Natural killer cell (primary cell): ENCODE data around the gene GRIN2A. TPM values are rescaled to one million over a fixed set of nuclear protein-coding genes. Genes with fewer than 3 reads are reported as not detected.

Experiments
- ATAC-seq, 3 donors: fragments of 150-1000 bp in 2 of 3; fragments of 200-7000 bp in 1 of 3; cut with Tn5 transposase; 1 replicate in 1 of 3; 2 replicates in 2 of 3; pipeline ENCODE4 v1.10.0; 2021; ENCODE audit warnings: mild to moderate bottlenecking in 2 of 3, moderate library complexity in 2 of 3
- DNase-seq, 2 donors: peaks; one replicate each; pipeline versions ENCODE4 v3.0.0 to v3.0.0-alpha.2; 2013 to 2021; ENCODE audit warnings: mixed read lengths in 1 of 2
- H3K27ac ChIP-seq: one replicate; pipeline ENCODE4 v1.5.1; 2013; ENCODE audit warnings: mild to moderate bottlenecking, low read length
- H3K27me3 ChIP-seq: one replicate; pipeline ENCODE4 v1.6.1; 2013; ENCODE audit warnings: low read length; ENCODE audit not compliant: control insufficient read depth, insufficient read depth
- H3K36me3 ChIP-seq: one replicate; pipeline ENCODE4 v1.6.1; 2013; ENCODE audit warnings: low read length; ENCODE audit not compliant: control insufficient read depth, insufficient read depth
- H3K4me1 ChIP-seq: one replicate; pipeline ENCODE4 v1.6.1; 2013; ENCODE audit warnings: low read length; ENCODE audit not compliant: control insufficient read depth, insufficient read depth
- H3K4me3 ChIP-seq: one replicate; pipeline ENCODE4 v1.5.1; 2013; ENCODE audit warnings: low read length
- H3K9me3 ChIP-seq: one replicate; pipeline ENCODE4 v1.6.1; 2013; ENCODE audit warnings: low read length; ENCODE audit not compliant: control insufficient read depth, insufficient read depth
- H3K27ac Mint-ChIP-seq, 2 donors: one replicate each; pipeline ENCODE4 v1.8.0; 2022; ENCODE audit warnings: mild to moderate bottlenecking in 2 of 2, mixed read lengths in 2 of 2, moderate library complexity in 1 of 2
- H3K27me3 Mint-ChIP-seq, 2 donors: one replicate each; pipeline ENCODE4 v1.8.0; 2022; ENCODE audit warnings: low read depth in 2 of 2, mixed read lengths in 2 of 2
- H3K36me3 Mint-ChIP-seq: one replicate; pipeline ENCODE4 v1.8.0; 2022; ENCODE audit warnings: mixed read lengths
- H3K4me1 Mint-ChIP-seq, 2 donors: one replicate each; pipeline ENCODE4 v1.8.0; 2022; ENCODE audit warnings: mixed read lengths in 2 of 2
- H3K4me3 Mint-ChIP-seq: one replicate; pipeline ENCODE4 v1.8.0; 2022; ENCODE audit warnings: mild to moderate bottlenecking, moderate library complexity, mixed read lengths
- H3K9me3 Mint-ChIP-seq, 2 donors: one replicate each; pipeline ENCODE4 v1.8.0; 2022; ENCODE audit warnings: mixed read lengths in 2 of 2
- WGBS: methylation state at CpG from one replicate; pipeline ENCODE4 v1.1.7; 2013; ENCODE audit warnings: missing lambda C conversion rate; ENCODE audit not compliant: insufficient coverage; 5-methylcytosine and 5-hydroxymethylcytosine counted together
- intact Hi-C: fragments of 100-400 bp; cut with micrococcal nuclease; formaldehyde crosslinking; loops from one replicate; pipeline ENCODE4 v1.14.2; 2022
- total RNA-seq, 4 donors: library from RNA; stranded (reverse); fragments of 120-200 nt in 1 of 4; gene quantifications; one replicate each; pipeline versions ENCODE4 v1.2.3 to v1.2.4, GENCODE V29; 2013 to 2022
- TF ChIP-seq, protein P1 (sequence below): fragments of 200-600 bp; IDR thresholded peaks from one replicate; pipeline ENCODE4 v1.8.0; 2022; ENCODE audit warnings: antibody characterized with exemption

The GRIN2A gene
- total RNA-seq, 3 donors from 2014 or later (not counting 1 experiment from before 2014, with no cell fraction given) = not detected

- WGBS = 57% methylated on average over 1 of the region's 1 CpG
- Mint-ChIP-seq H3K9me3 (no peaks in the 10 kb centered on the region), H3K27ac (no peak overlapping the region), H3K36me3 (no peaks in the 10 kb centered on the region), H3K4me1 (no peaks in the 10 kb centered on the region), H3K27me3 (peaks cover 2 to 16% of the 10 kb centered on the region in 2 donors), H3K4me3 (no peak overlapping the region)
- no peak overlapping the region for H3K27ac ChIP-seq
- no peaks in the 10 kb centered on the region for H3K4me1 ChIP-seq
- ATAC-seq = no peak
- no peaks in the 10 kb centered on the region for H3K36me3 ChIP-seq
- H3K9me3 ChIP-seq = no peaks in the 10 kb centered on the region
- H3K4me3 ChIP-seq = no peak overlapping the region
- intact Hi-C loops = no loop called here
- TF ChIP-seq, protein P1, sequence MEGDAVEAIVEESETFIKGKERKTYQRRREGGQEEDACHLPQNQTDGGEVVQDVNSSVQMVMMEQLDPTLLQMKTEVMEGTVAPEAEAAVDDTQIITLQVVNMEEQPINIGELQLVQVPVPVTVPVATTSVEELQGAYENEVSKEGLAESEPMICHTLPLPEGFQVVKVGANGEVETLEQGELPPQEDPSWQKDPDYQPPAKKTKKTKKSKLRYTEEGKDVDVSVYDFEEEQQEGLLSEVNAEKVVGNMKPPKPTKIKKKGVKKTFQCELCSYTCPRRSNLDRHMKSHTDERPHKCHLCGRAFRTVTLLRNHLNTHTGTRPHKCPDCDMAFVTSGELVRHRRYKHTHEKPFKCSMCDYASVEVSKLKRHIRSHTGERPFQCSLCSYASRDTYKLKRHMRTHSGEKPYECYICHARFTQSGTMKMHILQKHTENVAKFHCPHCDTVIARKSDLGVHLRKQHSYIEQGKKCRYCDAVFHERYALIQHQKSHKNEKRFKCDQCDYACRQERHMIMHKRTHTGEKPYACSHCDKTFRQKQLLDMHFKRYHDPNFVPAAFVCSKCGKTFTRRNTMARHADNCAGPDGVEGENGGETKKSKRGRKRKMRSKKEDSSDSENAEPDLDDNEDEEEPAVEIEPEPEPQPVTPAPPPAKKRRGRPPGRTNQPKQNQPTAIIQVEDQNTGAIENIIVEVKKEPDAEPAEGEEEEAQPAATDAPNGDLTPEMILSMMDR = no peak
- H3K27me3 ChIP-seq = no peaks in the 10 kb centered on the region
- no peak for DNase-seq
Observed at GRCh38 chr16:10081201-10081940, 100.9 kb downstream of the GRIN2A start.

DNA sequence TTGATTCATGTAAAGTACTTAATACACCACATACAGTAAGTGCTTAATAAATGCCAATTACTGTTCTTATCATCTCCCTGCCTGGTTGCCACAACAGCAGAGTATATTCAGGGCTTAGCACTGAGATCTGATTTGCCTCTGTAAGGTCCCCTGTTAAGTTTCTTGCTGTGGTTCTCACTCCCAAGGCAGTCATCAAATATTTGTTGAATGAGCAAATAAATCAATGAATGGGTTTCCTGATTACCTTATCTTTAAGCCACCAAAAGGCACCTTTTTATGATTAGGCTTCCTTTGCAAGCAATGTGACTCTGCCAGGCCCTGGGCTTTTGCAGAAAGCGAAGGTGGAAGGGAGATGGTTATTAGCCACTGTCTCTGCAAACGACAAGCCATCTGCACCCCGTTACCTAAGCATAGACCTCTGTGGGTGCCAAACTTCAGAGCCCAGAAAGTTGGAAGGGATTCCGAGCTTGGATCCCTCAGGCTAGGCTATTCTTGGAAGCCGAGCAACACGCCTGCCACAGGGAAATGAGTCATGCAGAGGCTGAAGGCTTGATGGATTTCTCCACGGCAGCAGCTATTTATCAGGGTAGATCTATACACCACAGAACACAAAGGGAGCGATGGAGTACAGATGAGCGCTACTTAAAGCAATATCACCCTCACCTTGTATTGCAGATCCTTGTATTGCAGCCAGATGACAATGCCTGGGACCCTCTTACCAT is 102.0 kb downstream of the GRIN2A start:
- DNase-seq (no peak), ATAC-seq (no peak)
- intact Hi-C loops = no loop called here
- Mint-ChIP-seq H3K27me3 (peaks cover 2 to 13% of the 10 kb centered on the region in 2 donors), H3K36me3 (no peaks in the 10 kb centered on the region), H3K4me1 (no peaks in the 10 kb centered on the region), H3K4me3 (no peak overlapping the region), H3K9me3 (no peaks in the 10 kb centered on the region), H3K27ac (no peak overlapping the region)
- WGBS = 7% methylated on average over 9 of the region's 9 CpGs
- Histone ChIP-seq H3K36me3 (no peaks in the 10 kb centered on the region), H3K27ac (no peak overlapping the region), H3K27me3 (no peaks in the 10 kb centered on the region), H3K9me3 (no peaks in the 10 kb centered on the region), H3K4me1 (no peaks in the 10 kb centered on the region), H3K4me3 (no peak overlapping the region)
- TF ChIP-seq, protein P1 = no peak

DNA sequence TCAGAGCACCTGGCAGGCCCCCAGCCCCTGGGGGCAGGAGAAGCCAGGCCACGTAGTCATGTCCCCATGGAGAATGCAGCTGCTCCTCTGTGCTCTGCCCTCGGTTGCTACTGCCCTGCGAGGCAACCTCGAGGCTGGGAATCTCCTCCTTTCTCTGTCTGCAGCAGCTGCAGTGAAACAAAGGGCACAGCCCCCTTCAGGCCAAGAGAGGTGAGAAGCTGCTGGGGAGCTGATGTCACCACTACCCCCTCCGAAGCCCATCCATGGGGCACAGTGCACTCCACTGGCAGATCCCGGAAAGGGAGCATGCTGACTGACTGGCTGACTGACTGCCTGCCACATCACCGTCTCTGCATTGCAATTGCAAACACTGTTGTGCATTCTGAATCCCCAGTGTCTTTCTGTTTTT is 103.7 kb downstream of the GRIN2A start:
- no peak for DNase-seq
- TF ChIP-seq, protein P1 = no peak
- Histone ChIP-seq H3K36me3 (no peaks in the 10 kb centered on the region), H3K27ac (no peak overlapping the region), H3K27me3 (no peaks in the 10 kb centered on the region), H3K9me3 (no peaks in the 10 kb centered on the region), H3K4me1 (no peaks in the 10 kb centered on the region), H3K4me3 (no peak overlapping the region)
- no peak for ATAC-seq
- Mint-ChIP-seq H3K4me3 (no peak overlapping the region), H3K36me3 (no peaks in the 10 kb centered on the region), H3K9me3 (no peaks in the 10 kb centered on the region), H3K27ac (no peak overlapping the region), H3K4me1 (no peaks in the 10 kb centered on the region), H3K27me3 (peaks cover 2 to 7% of the 10 kb centered on the region in 2 donors)
- intact Hi-C loops = no loop called here
- WGBS = 67% methylated on average over 7 of the region's 7 CpGs
